Measurements from ENCODE around the gene F3.
A peak's percentile ranks its signal among the peaks of the same experiment; 100 is the strongest.
"Not testable (repeated sequence)": the region's sequence is repeated elsewhere in the genome, so short reads cannot be mapped to it uniquely, and the experiment has no call there.

Gene F3

GRCh38 chr1:94541246-94542087, at the start of gene F3:
TSS of gene F3 (minus strand) at chr1:94541759. CDS start at chr1:94541636, 123 bp downstream.
- peak; percentile 57 for DNase-seq

- DNase-seq, result no peak
These were observed 48.9 kb upstream of the F3 start for GRCh38 chr1:94590203-94591137.

GRCh38 chr1:94589728-94590127, 48.2 kb upstream of the F3 start:
- DNase-seq, result no peak

GRCh38 chr1:94582565-94582964, 41.0 kb upstream of the F3 start:
- DNase-seq, result no peak

GRCh38 chr1:94580367-94581115, 39.0 kb upstream of the F3 start:
- no peak for DNase-seq

- no peak for DNase-seq
These were observed 38.3 kb upstream of the F3 start for GRCh38 chr1:94579876-94580294.

GRCh38 chr1:94578856-94579255, 37.3 kb upstream of the F3 start:
- no peak for DNase-seq

- not testable (repeated sequence) for DNase-seq
These were observed 32.4 kb upstream of the F3 start for GRCh38 chr1:94573917-94574316.

GRCh38 chr1:94572780-94573179, 31.2 kb upstream of the F3 start:
- no peak for DNase-seq

- DNase-seq, result not testable (repeated sequence)
These were observed 29.4 kb upstream of the F3 start for GRCh38 chr1:94570965-94571364.

- not testable (repeated sequence) for DNase-seq
These were observed 27.2 kb upstream of the F3 start for GRCh38 chr1:94568806-94569205.

- not testable (repeated sequence) for DNase-seq
These were observed 26.5 kb upstream of the F3 start for GRCh38 chr1:94567975-94568607.

GRCh38 chr1:94566436-94566835, 24.9 kb upstream of the F3 start:
- DNase-seq, result not testable (repeated sequence)

GRCh38 chr1:94565901-94566300, 24.3 kb upstream of the F3 start:
- DNase-seq, result no peak

GRCh38 chr1:94562519-94563260, 21.1 kb upstream of the F3 start:
- no peak for DNase-seq

GRCh38 chr1:94560333-94560732, 18.8 kb upstream of the F3 start:
- DNase-seq, result no peak

- no peak for DNase-seq
These were observed 18.4 kb upstream of the F3 start for GRCh38 chr1:94559921-94560320.

GRCh38 chr1:94555091-94555490, 13.5 kb upstream of the F3 start:
- DNase-seq, result no peak

GRCh38 chr1:94554580-94554979, 13.0 kb upstream of the F3 start:
- no peak for DNase-seq

GRCh38 chr1:94553931-94554330, 12.4 kb upstream of the F3 start:
- no peak for DNase-seq

GRCh38 chr1:94553323-94553730, 11.8 kb upstream of the F3 start:
- DNase-seq, result no peak
